IPS-15b (cell line): ENCODE results near the gene SHFL.

Experiments
- H3K27me3 ChIP-seq: one replicate; pipeline ENCODE4 v1.6.1; 2013; ENCODE audit warnings: low read length; ENCODE audit not compliant: control insufficient read depth, insufficient read depth
- H3K36me3 ChIP-seq: one replicate; pipeline ENCODE4 v1.6.1; 2013; ENCODE audit warnings: low read length; ENCODE audit not compliant: control insufficient read depth, insufficient read depth
- H3K4me1 ChIP-seq: one replicate; pipeline ENCODE4 v1.6.1; 2013; ENCODE audit warnings: mild to moderate bottlenecking, low read length; ENCODE audit not compliant: control insufficient read depth, insufficient read depth
- H3K4me3 ChIP-seq: one replicate; pipeline ENCODE4 v1.5.1; 2013; ENCODE audit warnings: low read depth, low read length
- H3K9ac ChIP-seq: one replicate; pipeline ENCODE4 v1.6.1; 2013; ENCODE audit warnings: low read depth, mild to moderate bottlenecking, low read length
- H3K9me3 ChIP-seq: one replicate; pipeline ENCODE4 v1.6.1; 2013; ENCODE audit warnings: mild to moderate bottlenecking, low read length; ENCODE audit not compliant: control insufficient read depth, insufficient read depth

The SHFL gene

GRCh38 chr19:10104665-10105508 is 18.8 kb downstream of the SHFL start:
- Histone ChIP-seq H3K4me3 (no peak overlapping the region), H3K9ac (no peak overlapping the region), H3K4me1 (peaks cover 3% of the 10 kb centered on the region)

GRCh38 chr19:10105509-10106099 is 19.5 kb downstream of the SHFL start:
- H3K27me3 ChIP-seq, result no peaks in the 10 kb centered on the region
- peaks cover 3% of the 10 kb centered on the region for H3K4me1 ChIP-seq
- H3K9ac ChIP-seq, result no peak overlapping the region
- H3K9me3 ChIP-seq, result no peaks in the 10 kb centered on the region
- peaks cover 29% of the 10 kb centered on the region for H3K36me3 ChIP-seq
- H3K4me3 ChIP-seq, result no peak overlapping the region

More at GRCh38 chr19:10104665-10105508, 18.8 kb downstream of the SHFL start:
- Histone ChIP-seq H3K27me3 (no peaks in the 10 kb centered on the region), H3K9me3 (no peaks in the 10 kb centered on the region), H3K36me3 (peaks cover 22% of the 10 kb centered on the region)

GRCh38 chr19:10106100-10106936 is 20.2 kb downstream of the SHFL start, which contains the start of gene PPAN:
Gene PPAN (plus strand): TSS chr19:10106362. CDS start chr19:10106395, 33 bp downstream.
- peak within 1 kb of the TSS; percentile 94 for H3K9ac ChIP-seq
- peaks cover 35% of the 10 kb centered on the region for H3K36me3 ChIP-seq
- H3K4me3 ChIP-seq, result peak within 1 kb of the TSS; percentile 84
- H3K9me3 ChIP-seq, result no peaks in the 10 kb centered on the region
- no peaks in the 10 kb centered on the region for H3K27me3 ChIP-seq
- H3K4me1 ChIP-seq, result peaks cover 3% of the 10 kb centered on the region

DNA sequence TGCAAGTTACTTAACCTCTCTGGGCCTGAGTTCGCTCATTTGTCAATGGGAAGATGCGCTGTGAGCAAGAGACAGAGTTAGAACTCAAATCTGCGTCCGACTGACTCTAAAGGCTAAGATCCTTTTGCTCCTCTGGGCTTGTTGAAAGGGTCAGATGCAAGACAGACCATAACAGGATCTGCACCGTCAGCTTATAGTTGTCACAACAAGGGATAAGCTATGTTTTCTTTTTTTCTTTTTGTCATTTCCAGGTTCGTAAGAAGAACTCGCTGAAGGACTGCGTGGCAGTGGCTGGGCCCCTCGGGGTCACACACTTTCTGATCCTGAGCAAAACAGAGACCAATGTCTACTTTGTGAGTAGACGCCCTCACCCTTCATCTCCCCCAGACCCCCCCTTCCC is 21.1 kb downstream of the SHFL start:
- Histone ChIP-seq H3K9ac (peak overlapping the region; percentile 94), H3K9me3 (no peaks in the 10 kb centered on the region), H3K4me1 (peaks cover 3% of the 10 kb centered on the region), H3K36me3 (peaks cover 39% of the 10 kb centered on the region), H3K4me3 (peak overlapping the region; percentile 84), H3K27me3 (no peaks in the 10 kb centered on the region)

DNA sequence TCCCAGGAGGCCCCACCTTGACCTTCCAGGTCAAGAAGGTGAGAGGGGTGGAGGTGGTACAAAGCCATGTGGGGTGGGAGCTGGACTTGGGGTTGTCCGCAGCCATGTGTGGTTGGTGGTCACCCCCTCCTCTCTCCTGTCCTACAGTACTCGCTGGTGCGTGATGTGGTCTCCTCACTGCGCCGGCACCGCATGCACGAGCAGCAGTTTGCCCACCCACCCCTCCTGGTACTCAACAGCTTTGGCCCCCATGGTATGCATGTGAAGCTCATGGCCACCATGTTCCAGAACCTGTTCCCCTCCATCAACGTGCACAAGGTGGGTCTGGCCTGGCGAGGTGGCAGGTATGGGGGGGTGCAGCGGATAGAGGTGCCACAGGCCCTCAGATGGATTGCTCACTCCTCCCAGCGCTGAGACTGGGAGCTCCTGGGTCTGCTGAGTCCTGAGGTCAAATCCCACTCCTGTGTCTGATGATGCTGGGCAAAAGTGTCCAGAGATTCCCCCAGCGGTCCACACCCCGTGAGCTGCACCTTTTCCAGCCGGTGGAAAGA is 21.8 kb downstream of the SHFL start:
- Histone ChIP-seq H3K4me3 (no peak overlapping the region), H3K27me3 (no peaks in the 10 kb centered on the region), H3K9ac (no peak overlapping the region), H3K36me3 (peaks cover 41% of the 10 kb centered on the region), H3K9me3 (no peaks in the 10 kb centered on the region), H3K4me1 (peaks cover 3% of the 10 kb centered on the region)

DNA sequence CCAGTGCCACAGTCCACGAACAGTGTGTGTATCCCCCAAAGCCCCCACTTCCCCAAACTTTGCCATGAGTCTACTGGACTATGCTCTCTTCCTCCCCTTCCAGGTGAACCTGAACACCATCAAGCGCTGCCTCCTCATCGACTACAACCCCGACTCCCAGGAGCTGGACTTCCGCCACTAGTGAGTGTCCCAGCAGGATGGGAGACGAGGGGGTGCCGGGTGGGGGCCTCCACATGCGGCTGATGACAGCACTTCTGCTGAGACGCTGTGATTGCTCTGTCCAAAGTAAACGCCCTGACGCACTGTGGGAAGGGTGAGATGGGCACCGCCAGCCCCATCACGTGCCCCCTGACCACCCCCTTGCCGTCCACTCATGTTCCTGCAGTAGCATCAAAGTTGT is 23.4 kb downstream of the SHFL start:
- no peaks in the 10 kb centered on the region for H3K27me3 ChIP-seq
- peaks cover 45% of the 10 kb centered on the region for H3K36me3 ChIP-seq
- H3K9ac ChIP-seq, result no peak overlapping the region
- peaks cover 3% of the 10 kb centered on the region for H3K4me1 ChIP-seq
- H3K9me3 ChIP-seq, result no peaks in the 10 kb centered on the region
- H3K4me3 ChIP-seq, result no peak overlapping the region

DNA sequence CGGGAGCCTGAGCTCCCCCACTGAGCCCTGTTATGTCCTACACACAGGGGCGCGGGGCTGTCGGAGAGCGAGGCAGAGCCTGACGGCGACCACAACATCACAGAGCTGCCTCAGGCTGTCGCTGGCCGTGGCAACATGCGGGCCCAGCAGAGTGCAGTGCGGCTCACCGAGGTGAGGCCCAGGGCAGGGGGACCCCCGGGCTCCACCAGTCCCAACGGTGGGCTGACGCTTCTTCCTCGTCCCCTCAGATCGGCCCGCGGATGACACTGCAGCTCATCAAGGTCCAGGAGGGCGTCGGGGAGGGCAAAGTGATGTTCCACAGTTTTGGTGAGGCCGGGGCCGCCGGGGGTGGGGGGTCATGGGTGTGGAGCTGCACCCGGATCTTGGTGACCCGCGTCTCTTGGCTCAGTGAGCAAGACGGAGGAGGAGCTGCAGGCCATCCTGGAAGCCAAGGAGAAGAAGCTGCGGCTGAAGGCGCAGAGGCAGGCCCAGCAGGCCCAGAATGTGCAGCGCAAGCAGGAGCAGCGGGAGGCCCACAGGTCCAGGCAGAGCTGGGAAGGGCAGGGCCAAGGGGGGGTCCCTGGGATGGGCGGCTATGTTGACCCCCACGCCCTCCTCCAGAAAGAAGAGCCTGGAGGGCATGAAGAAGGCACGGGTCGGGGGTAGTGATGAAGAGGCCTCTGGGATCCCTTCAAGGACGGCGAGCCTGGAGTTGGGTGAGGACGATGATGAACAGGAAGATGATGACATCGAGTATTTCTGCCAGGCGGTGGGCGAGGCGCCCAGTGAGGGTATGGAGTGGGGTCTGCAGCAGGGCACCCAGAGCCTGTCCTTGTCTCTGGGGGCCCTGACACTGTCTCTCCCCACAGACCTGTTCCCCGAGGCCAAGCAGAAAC is 24.2 kb downstream of the SHFL start:
- Histone ChIP-seq H3K4me3 (no peak overlapping the region), H3K9me3 (no peaks in the 10 kb centered on the region), H3K9ac (no peak overlapping the region), H3K36me3 (peaks cover 51% of the 10 kb centered on the region), H3K27me3 (no peaks in the 10 kb centered on the region), H3K4me1 (peaks cover 3% of the 10 kb centered on the region)

GRCh38 chr19:10110972-10111317 is 24.8 kb downstream of the SHFL start:
- no peak overlapping the region for H3K9ac ChIP-seq
- H3K4me1 ChIP-seq, result peaks cover 3% of the 10 kb centered on the region
- H3K9me3 ChIP-seq, result no peaks in the 10 kb centered on the region
- peaks cover 57% of the 10 kb centered on the region for H3K36me3 ChIP-seq
- no peaks in the 10 kb centered on the region for H3K27me3 ChIP-seq
- no peak overlapping the region for H3K4me3 ChIP-seq

GRCh38 chr19:10111405-10111811 is 25.3 kb downstream of the SHFL start, which contains the start of gene P2RY11:
Gene P2RY11 (plus strand): TSS chr19:10111693. CDS start chr19:10111722, 29 bp downstream.
- Histone ChIP-seq H3K4me3 (no peak within 1 kb of the TSS), H3K9ac (no peak within 1 kb of the TSS), H3K4me1 (peaks cover 3% of the 10 kb centered on the region), H3K36me3 (peaks cover 61% of the 10 kb centered on the region), H3K9me3 (no peaks in the 10 kb centered on the region), H3K27me3 (no peaks in the 10 kb centered on the region)

GRCh38 chr19:10112037-10112761 is 26.1 kb downstream of the SHFL start:
- no peaks in the 10 kb centered on the region for H3K9me3 ChIP-seq
- H3K9ac ChIP-seq, result no peak overlapping the region
- peaks cover 67% of the 10 kb centered on the region for H3K36me3 ChIP-seq
- H3K27me3 ChIP-seq, result no peaks in the 10 kb centered on the region
- H3K4me1 ChIP-seq, result peaks cover 2% of the 10 kb centered on the region
- no peak overlapping the region for H3K4me3 ChIP-seq
